ENCODE data around the gene NUDT8.
"Not testable (repeated sequence)": the region's sequence is repeated elsewhere in the genome, so short reads cannot be mapped to it uniquely, and the experiment has no call there.

NUDT8 gene

GRCh38 chr11:67627812-67628624 lies 1.7 kb downstream of the NUDT8 start:
- DNase-seq, result peak; percentile 16

- DNase-seq, result peak; percentile 14
Measured at GRCh38 chr11:67627441-67627811, 2.3 kb downstream of the NUDT8 start.

GRCh38 chr11:67626970-67627369 lies 2.8 kb downstream of the NUDT8 start:
- peak; percentile 7 for DNase-seq

- DNase-seq, result not testable (repeated sequence)
Measured at GRCh38 chr11:67626131-67626833, 3.5 kb downstream of the NUDT8 start.

- not testable (repeated sequence) for DNase-seq
Measured at GRCh38 chr11:67623795-67624194, 5.9 kb downstream of the NUDT8 start.

GRCh38 chr11:67622905-67623304 lies 6.8 kb downstream of the NUDT8 start:
- not testable (repeated sequence) for DNase-seq

- not testable (repeated sequence) for DNase-seq
Measured at GRCh38 chr11:67621928-67622327, 7.8 kb downstream of the NUDT8 start.

GRCh38 chr11:67620621-67621020 lies 9.1 kb downstream of the NUDT8 start:
- DNase-seq, result not testable (repeated sequence)

- DNase-seq, result not testable (repeated sequence)
Measured at GRCh38 chr11:67619683-67620618, 9.8 kb downstream of the NUDT8 start.

- DNase-seq, result not testable (repeated sequence)
Measured at GRCh38 chr11:67618901-67619659, 10.7 kb downstream of the NUDT8 start.

- no peak for DNase-seq
Measured at GRCh38 chr11:67617243-67617953, 12.3 kb downstream of the NUDT8 start.

- no peak for DNase-seq
Measured at GRCh38 chr11:67616431-67617242, 13.1 kb downstream of the NUDT8 start.

- DNase-seq, result peak; percentile 24
Measured at GRCh38 chr11:67615728-67616430, 13.9 kb downstream of the NUDT8 start.

- DNase-seq, result peak; percentile 20
Measured at GRCh38 chr11:67614730-67615714, 14.7 kb downstream of the NUDT8 start.

GRCh38 chr11:67613960-67614715 lies 15.6 kb downstream of the NUDT8 start:
- peak; percentile 73 for DNase-seq

GRCh38 chr11:67613313-67613959 lies 16.3 kb downstream of the NUDT8 start:
- no peak for DNase-seq

GRCh38 chr11:67612751-67613150 lies 17.0 kb downstream of the NUDT8 start:
- DNase-seq, result no peak

Measured in right hindlimb (tissue), 1 donor.